IgD-negative memory B cell (primary cell): ENCODE data around the gene SUPT6H. TPM values are rescaled to one million over a fixed set of nuclear protein-coding genes. Genes with fewer than 3 reads are reported as not detected.

Experiments used
- H3K27ac Mint-ChIP-seq, 3 donors: one replicate each; pipeline ENCODE4 v1.8.0; 2020 to 2022; ENCODE audit warnings: mild to moderate bottlenecking in 3 of 3, mixed read lengths in 3 of 3, moderate library complexity in 1 of 3
- H3K27me3 Mint-ChIP-seq: one replicate; pipeline ENCODE4 v1.8.0; 2021; ENCODE audit warnings: mixed read lengths
- H3K36me3 Mint-ChIP-seq: one replicate; pipeline ENCODE4 v1.8.0; 2020; ENCODE audit warnings: mild to moderate bottlenecking, mixed read lengths
- H3K4me1 Mint-ChIP-seq, 3 donors: one replicate each; pipeline ENCODE4 v1.8.0; 2020 to 2022; ENCODE audit warnings: mixed read lengths in 3 of 3, mild to moderate bottlenecking in 1 of 3
- H3K4me3 Mint-ChIP-seq, 4 donors: one replicate each; pipeline ENCODE4 v1.8.0; 2020 to 2022; ENCODE audit warnings: mild to moderate bottlenecking in 4 of 4, mixed read lengths in 4 of 4, moderate library complexity in 3 of 4
- H3K9me3 Mint-ChIP-seq, 3 donors: one replicate each; pipeline ENCODE4 v1.8.0; 2020 to 2021; ENCODE audit warnings: mixed read lengths in 3 of 3, mild to moderate bottlenecking in 1 of 3
- polyA plus RNA-seq: library from polyadenylated mRNA; unstranded; fragments of 300-500 nt; fragmentation: Illumina TruSeq; gene quantifications from one replicate; pipeline ENCODE4 v1.2.3, GENCODE V29; 2021

The SUPT6H gene
- polyA plus RNA-seq, 1 donor from 2014 or later, result 14.2 TPM

GRCh38 chr17:28740406-28741357 is 78.7 kb downstream of the SUPT6H start:
- Mint-ChIP-seq H3K4me1 (peaks cover 27 to 39% (median 34%) of the 10 kb centered on the region in 3 donors), H3K27me3 (peaks cover 5% of the 10 kb centered on the region), H3K9me3 (no peaks in the 10 kb centered on the region), H3K27ac (peak overlapping the region; percentile 97 to 100 (median 100)), H3K4me3 (peak overlapping the region in 3 of 4 donors; percentile 91 to 99 (median 93)), H3K36me3 (peaks cover 4% of the 10 kb centered on the region)

GRCh38 chr17:28741358-28742349 is 79.6 kb downstream of the SUPT6H start:
- H3K9me3 Mint-ChIP-seq, result no peaks in the 10 kb centered on the region
- H3K27ac Mint-ChIP-seq, result peak overlapping the region; percentile 97 to 100 (median 100)
- H3K36me3 Mint-ChIP-seq, result peaks cover 2% of the 10 kb centered on the region
- peaks cover 5% of the 10 kb centered on the region for H3K27me3 Mint-ChIP-seq
- peaks cover 31 to 40% (median 34%) of the 10 kb centered on the region in 3 donors for H3K4me1 Mint-ChIP-seq
- H3K4me3 Mint-ChIP-seq, result peak overlapping the region; percentile 68 to 99 (median 92)

GRCh38 chr17:28743243-28744103 is 81.5 kb downstream of the SUPT6H start, which contains the start of gene TRAF4:
Gene TRAF4 (plus strand): TSS chr17:28744011. CDS start chr17:28744113, 102 bp downstream.
- H3K4me3 Mint-ChIP-seq, result peak within 1 kb of the TSS; percentile 93 to 99 (median 96)
- H3K27ac Mint-ChIP-seq, result peak within 1 kb of the TSS; percentile 99 to 100 (median 100)
- no peaks in the 10 kb centered on the region for H3K9me3 Mint-ChIP-seq
- peaks cover 4% of the 10 kb centered on the region for H3K27me3 Mint-ChIP-seq
- peaks cover 25 to 32% (median 29%) of the 10 kb centered on the region in 3 donors for H3K4me1 Mint-ChIP-seq
- peaks cover 2% of the 10 kb centered on the region for H3K36me3 Mint-ChIP-seq

GRCh38 chr17:28744104-28744971 is 82.3 kb downstream of the SUPT6H start:
- H3K27me3 Mint-ChIP-seq, result peaks cover 3% of the 10 kb centered on the region
- H3K4me3 Mint-ChIP-seq, result peak overlapping the region; percentile 93 to 99 (median 96)
- peaks cover 2% of the 10 kb centered on the region for H3K36me3 Mint-ChIP-seq

GRCh38 chr17:28744972-28745785 is 83.2 kb downstream of the SUPT6H start:
- peaks cover 23 to 26% (median 24%) of the 10 kb centered on the region in 3 donors for H3K4me1 Mint-ChIP-seq
- H3K27ac Mint-ChIP-seq, result peak overlapping the region; percentile 94 to 99 (median 95)
- H3K4me3 Mint-ChIP-seq, result peak overlapping the region; percentile 93 to 99 (median 96)
- no peaks in the 10 kb centered on the region for H3K9me3 Mint-ChIP-seq
- peaks cover 3% of the 10 kb centered on the region for H3K27me3 Mint-ChIP-seq
- no peaks in the 10 kb centered on the region for H3K36me3 Mint-ChIP-seq

More at GRCh38 chr17:28744104-28744971, 82.3 kb downstream of the SUPT6H start:
- no peaks in the 10 kb centered on the region for H3K9me3 Mint-ChIP-seq
- H3K4me1 Mint-ChIP-seq, result peaks cover 22 to 27% (median 23%) of the 10 kb centered on the region in 3 donors
- peak overlapping the region; percentile 95 to 100 (median 99) for H3K27ac Mint-ChIP-seq

GRCh38 chr17:28745786-28746411 is 83.9 kb downstream of the SUPT6H start:
- Mint-ChIP-seq H3K27ac (peak overlapping the region; percentile 94 to 99 (median 95)), H3K4me1 (peaks cover 20 to 31% (median 23%) of the 10 kb centered on the region in 3 donors), H3K27me3 (peaks cover 3% of the 10 kb centered on the region), H3K36me3 (no peaks in the 10 kb centered on the region), H3K9me3 (no peaks in the 10 kb centered on the region), H3K4me3 (peak overlapping the region; percentile 93 to 99 (median 96))

GRCh38 chr17:28746611-28747050 is 84.6 kb downstream of the SUPT6H start:
- Mint-ChIP-seq H3K4me3 (peak overlapping the region; percentile 74 to 99 (median 94)), H3K36me3 (no peaks in the 10 kb centered on the region), H3K4me1 (peaks cover 14 to 27% (median 16%) of the 10 kb centered on the region in 3 donors), H3K27ac (peak overlapping the region; percentile 16 to 99 (median 59)), H3K9me3 (no peaks in the 10 kb centered on the region), H3K27me3 (no peaks in the 10 kb centered on the region)

GRCh38 chr17:28747051-28747691 is 85.2 kb downstream of the SUPT6H start:
- Mint-ChIP-seq H3K4me1 (peaks cover 9 to 24% (median 11%) of the 10 kb centered on the region in 3 donors), H3K27me3 (no peaks in the 10 kb centered on the region), H3K9me3 (no peaks in the 10 kb centered on the region), H3K27ac (peak overlapping the region; percentile 16 to 99 (median 73)), H3K36me3 (no peaks in the 10 kb centered on the region), H3K4me3 (peak overlapping the region in 3 of 4 donors; percentile 74 to 99 (median 96))

GRCh38 chr17:28747801-28748750 is 86.1 kb downstream of the SUPT6H start:
- H3K27me3 Mint-ChIP-seq, result no peaks in the 10 kb centered on the region
- no peaks in the 10 kb centered on the region for H3K36me3 Mint-ChIP-seq
- peak overlapping the region in 2 of 4 donors; percentile 49 to 99 for H3K4me3 Mint-ChIP-seq
- peaks cover 8 to 21% (median 9%) of the 10 kb centered on the region in 3 donors for H3K4me1 Mint-ChIP-seq
- H3K9me3 Mint-ChIP-seq, result no peaks in the 10 kb centered on the region
- peak overlapping the region; percentile 73 to 96 (median 94) for H3K27ac Mint-ChIP-seq

- H3K4me3 Mint-ChIP-seq, result peak overlapping the region in 2 of 4 donors; percentile 21 to 99
- H3K27ac Mint-ChIP-seq, result peak overlapping the region; percentile 73 to 96 (median 91)
- peaks cover 6 to 20% (median 8%) of the 10 kb centered on the region in 3 donors for H3K4me1 Mint-ChIP-seq
Measured at GRCh38 chr17:28748852-28749515, 87.0 kb downstream of the SUPT6H start.

More at GRCh38 chr17:28748852-28749515, 87.0 kb downstream of the SUPT6H start:
- Mint-ChIP-seq H3K27me3 (no peaks in the 10 kb centered on the region), H3K36me3 (no peaks in the 10 kb centered on the region), H3K9me3 (no peaks in the 10 kb centered on the region)
